IPS DF 6.9 (cell line): ENCODE data around the gene COL8A2.

Source experiments
- DNase-seq: peaks from one replicate; pipeline ENCODE4 v3.0.0-alpha.2; 2013; ENCODE audit warnings: low read depth, low spot score
- H3K27ac ChIP-seq: one replicate; pipeline ENCODE4 v1.5.1; 2013; ENCODE audit warnings: low read length, control low read depth
- H3K27me3 ChIP-seq: 2 replicates; pipeline ENCODE4 v1.6.1; 2013; ENCODE audit warnings: mild to moderate bottlenecking, low read length; ENCODE audit not compliant: control insufficient read depth, insufficient read depth
- H3K36me3 ChIP-seq: 2 replicates; pipeline ENCODE4 v1.6.1; 2013; ENCODE audit warnings: low read length; ENCODE audit not compliant: control insufficient read depth, insufficient read depth
- H3K4me1 ChIP-seq: 2 replicates; pipeline ENCODE4 v1.6.1; 2013; ENCODE audit warnings: low read length; ENCODE audit not compliant: control insufficient read depth, insufficient read depth
- H3K4me3 ChIP-seq: 2 replicates; pipeline ENCODE4 v1.5.1; 2013; ENCODE audit warnings: mild to moderate bottlenecking, low read length
- H3K9me3 ChIP-seq: 2 replicates; pipeline ENCODE4 v1.6.1; 2013; ENCODE audit warnings: low read length, inconsistent platforms; ENCODE audit not compliant: control insufficient read depth, insufficient read depth
- WGBS: extraction: QIAGEN DNeasy Blood & Tissue Kit; methylation state at CpG from one replicate; pipeline ENCODE4 v1.1.7; 2013; ENCODE audit warnings: mixed read lengths, missing lambda C conversion rate; ENCODE audit not compliant: insufficient read length, insufficient coverage; 5-methylcytosine and 5-hydroxymethylcytosine counted together

Gene COL8A2

GRCh38 chr1:36091698-36092097 lies 33.3 kb downstream of the COL8A2 start:
- no peak overlapping the region for H3K4me3 ChIP-seq
- H3K27ac ChIP-seq = no peak overlapping the region
- no CpG with 5 or more reads among the region's 13 CpGs for WGBS
- peaks cover 37% of the 10 kb centered on the region for H3K36me3 ChIP-seq
- H3K27me3 ChIP-seq = no peaks in the 10 kb centered on the region
- H3K4me1 ChIP-seq = peaks cover 7% of the 10 kb centered on the region; the same call in 1 of the 2 replicates
- no peak for DNase-seq
- no peaks in the 10 kb centered on the region for H3K9me3 ChIP-seq

- Histone ChIP-seq H3K9me3 (no peaks in the 10 kb centered on the region), H3K27ac (no peak overlapping the region), H3K27me3 (no peaks in the 10 kb centered on the region), H3K4me1 (peaks cover 7% of the 10 kb centered on the region; the same call in 1 of the 2 replicates), H3K36me3 (peaks cover 36% of the 10 kb centered on the region), H3K4me3 (no peak overlapping the region)
- DNase-seq = no peak
- no CpG with 5 or more reads among the region's 4 CpGs for WGBS
Measured at GRCh38 chr1:36091141-36091540, 33.9 kb downstream of the COL8A2 start.

GRCh38 chr1:36089393-36090121 lies 35.5 kb downstream of the COL8A2 start:
- H3K4me1 ChIP-seq = peaks cover 8% of the 10 kb centered on the region; the same call in 1 of the 2 replicates
- H3K9me3 ChIP-seq = no peaks in the 10 kb centered on the region
- DNase-seq = no peak
- no peak overlapping the region for H3K27ac ChIP-seq
- no CpG with 5 or more reads among the region's 32 CpGs for WGBS
- peak overlapping the region; percentile 80; the same call in 1 of the 2 replicates for H3K4me3 ChIP-seq
- no peaks in the 10 kb centered on the region for H3K27me3 ChIP-seq
- peaks cover 32% of the 10 kb centered on the region for H3K36me3 ChIP-seq

GRCh38 chr1:36088577-36089392 lies 36.2 kb downstream of the COL8A2 start, which contains the start of gene ADPRS:
ADPRS (plus strand) TSS chr1:36088892; CDS start chr1:36088905, 13 bp downstream.
- Histone ChIP-seq H3K27me3 (no peaks in the 10 kb centered on the region), H3K4me1 (peaks cover 10% of the 10 kb centered on the region; the same call in 1 of the 2 replicates), H3K4me3 (peak within 1 kb of the TSS; percentile 80), H3K9me3 (no peaks in the 10 kb centered on the region), H3K27ac (no peak within 1 kb of the TSS), H3K36me3 (peaks cover 25% of the 10 kb centered on the region)
- peak; percentile 75 for DNase-seq
- WGBS = no CpG with 5 or more reads among the region's 84 CpGs

GRCh38 chr1:36088265-36088576 lies 36.8 kb downstream of the COL8A2 start:
- no CpG with 5 or more reads among the region's 8 CpGs for WGBS
- Histone ChIP-seq H3K27ac (no peak overlapping the region), H3K4me1 (peaks cover 10% of the 10 kb centered on the region; the same call in 1 of the 2 replicates), H3K4me3 (peak overlapping the region; percentile 21; the same call in 1 of the 2 replicates), H3K9me3 (no peaks in the 10 kb centered on the region), H3K27me3 (no peaks in the 10 kb centered on the region), H3K36me3 (peaks cover 20% of the 10 kb centered on the region)
- no peak for DNase-seq

- H3K4me1 ChIP-seq = peaks cover 10% of the 10 kb centered on the region; the same call in 1 of the 2 replicates
- no CpG with 5 or more reads among the region's 31 CpGs for WGBS
- peaks cover 12% of the 10 kb centered on the region for H3K36me3 ChIP-seq
- H3K27me3 ChIP-seq = no peaks in the 10 kb centered on the region
- H3K9me3 ChIP-seq = no peaks in the 10 kb centered on the region
- H3K27ac ChIP-seq = no peak overlapping the region
- H3K4me3 ChIP-seq = no peak overlapping the region
- no peak for DNase-seq
Measured at GRCh38 chr1:36087233-36088123, 37.5 kb downstream of the COL8A2 start.

- Histone ChIP-seq H3K36me3 (peaks cover 4% of the 10 kb centered on the region), H3K4me3 (no peak overlapping the region), H3K9me3 (no peaks in the 10 kb centered on the region), H3K27ac (no peak overlapping the region), H3K27me3 (no peaks in the 10 kb centered on the region), H3K4me1 (peaks cover 13% of the 10 kb centered on the region; the same call in 1 of the 2 replicates)
- no peak for DNase-seq
- no CpG with 5 or more reads among the region's 12 CpGs for WGBS
Measured at GRCh38 chr1:36086529-36087232, 38.3 kb downstream of the COL8A2 start.

GRCh38 chr1:36085686-36086526 lies 39.1 kb downstream of the COL8A2 start:
- no CpG with 5 or more reads among the region's 29 CpGs for WGBS
- no peak overlapping the region for H3K27ac ChIP-seq
- H3K36me3 ChIP-seq = no peaks in the 10 kb centered on the region
- no peak overlapping the region for H3K4me3 ChIP-seq
- no peaks in the 10 kb centered on the region for H3K27me3 ChIP-seq
- H3K9me3 ChIP-seq = no peaks in the 10 kb centered on the region
- DNase-seq = no peak
- H3K4me1 ChIP-seq = peaks cover 13% of the 10 kb centered on the region; the same call in 1 of the 2 replicates

- no peak for DNase-seq
- H3K27me3 ChIP-seq = no peaks in the 10 kb centered on the region
- no CpG with 5 or more reads among the region's 9 CpGs for WGBS
- H3K27ac ChIP-seq = no peak overlapping the region
- H3K4me1 ChIP-seq = peaks cover 13% of the 10 kb centered on the region; the same call in 1 of the 2 replicates
- H3K4me3 ChIP-seq = no peak overlapping the region
- H3K9me3 ChIP-seq = no peaks in the 10 kb centered on the region
- no peaks in the 10 kb centered on the region for H3K36me3 ChIP-seq
Measured at GRCh38 chr1:36085126-36085525, 39.9 kb downstream of the COL8A2 start.
